PC-3 (cell line): ENCODE data around the gene CCNI2. TPM values are rescaled to one million over a fixed set of nuclear protein-coding genes. Genes with fewer than 3 reads are reported as not detected.

Source experiments
- ATAC-seq: fragments of 200-7000 bp; cut with Tn5 transposase; 2 replicates; pipeline ENCODE4 v1.9.1; 2020; ENCODE audit warnings: mild to moderate bottlenecking, moderate library complexity
- BruUV-seq: library from RNA; stranded (reverse); fragments of 400-500 nt; replicated peaks from 2 replicates; lab custom pipeline; 2021; lab: Mats Ljungman, UMichigan
- CTCF ChIA-PET: fragments of 300-600 bp; sonication (Branson Sonifier 250); formaldehyde crosslinking; loops from one replicate; lab custom pipeline; 2022; ENCODE audit warnings: antibody characterized with exemption; lab: Charles Lee
- POLR2A ChIA-PET: fragments of 300-600 bp; sonication (Branson Sonifier 250); formaldehyde crosslinking; loops from one replicate; lab custom pipeline; 2022; ENCODE audit warnings: antibody characterized with exemption; ENCODE audit not compliant: unreplicated experiment; lab: Charles Lee
- DNase-seq: peaks from one replicate; pipeline ENCODE4 v3.0.0-alpha.2; 2015
- H2AFZ ChIP-seq: fragments of 300-600 bp; sonication (generic); 2 replicates; pipeline ENCODE4 v1.6.0; 2016; ENCODE audit warnings: antibody characterized with exemption, low read length
- H3F3A ChIP-seq: fragments of 300-600 bp; sonication (generic); one replicate; pipeline ENCODE4 v1.6.0; 2017; ENCODE audit warnings: antibody characterized with exemption, low read length, control low read depth, mild to moderate bottlenecking; ENCODE audit not compliant: unreplicated experiment
- H3K27ac ChIP-seq: fragments of 300-600 bp; sonication (generic); 2 replicates; pipeline ENCODE4 v1.5.1; 2016; ENCODE audit warnings: mild to moderate bottlenecking, low read length
- H3K27me3 ChIP-seq: fragments of 300-600 bp; sonication (generic); 2 replicates; pipeline ENCODE4 v1.6.1; 2016; ENCODE audit warnings: low read length, mixed read lengths
- H3K36me3 ChIP-seq: fragments of 300-600 bp; sonication (generic); 2 replicates; pipeline ENCODE4 v1.6.1; 2016; ENCODE audit warnings: low read depth, mixed run types, low read length, mixed read lengths
- H3K4me1 ChIP-seq: fragments of 300-600 bp; sonication (generic); 2 replicates; pipeline ENCODE4 v1.5.1; 2016; ENCODE audit warnings: low read length; ENCODE audit not compliant: insufficient read depth
- H3K4me2 ChIP-seq: fragments of 300-600 bp; sonication (generic); 2 replicates; pipeline ENCODE4 v1.6.0; 2016; ENCODE audit warnings: low read length
- H3K4me3 ChIP-seq: fragments of 300-600 bp; sonication (generic); 2 replicates; pipeline ENCODE4 v1.5.1; 2016; ENCODE audit warnings: mild to moderate bottlenecking, low read length, mixed read lengths
- H3K79me2 ChIP-seq: fragments of 300-600 bp; sonication (generic); 2 replicates; pipeline ENCODE4 v1.6.1; 2017; ENCODE audit warnings: low read length, mixed read lengths
- H3K9ac ChIP-seq: fragments of 300-600 bp; sonication (generic); 2 replicates; pipeline ENCODE4 v1.6.0; 2016; ENCODE audit warnings: mild to moderate bottlenecking, low read length
- H3K9me2 ChIP-seq: fragments of 300-600 bp; sonication (generic); replicated peaks from 2 replicates; pipeline ENCODE4 v1.6.1; 2016; ENCODE audit warnings: mixed run types, low read length, mixed read lengths
- H3K9me3 ChIP-seq: fragments of 300-600 bp; sonication (generic); 2 replicates; pipeline ENCODE4 v1.6.1; 2016; ENCODE audit warnings: low read length, mixed read lengths
- H4K20me1 ChIP-seq: fragments of 300-600 bp; sonication (generic); 2 replicates; pipeline ENCODE4 v1.6.1; 2016; ENCODE audit warnings: low read length, mixed read lengths
- CTCF ChIP-seq: fragments of 300-600 bp; sonication (generic); conservative IDR thresholded peaks from 2 replicates; pipeline ENCODE4 v1.5.1; 2017; ENCODE audit warnings: antibody characterized with exemption, low read depth, mild to moderate bottlenecking, low read length
- EZH2 ChIP-seq: fragments of 300-600 bp; sonication (generic); IDR thresholded peaks from one replicate; pipeline ENCODE4 v1.6.1; 2017; ENCODE audit warnings: antibody characterized with exemption, mild to moderate bottlenecking, low read length; ENCODE audit not compliant: unreplicated experiment
- EZH2phosphoT487 ChIP-seq: fragments of 300-600 bp; sonication (generic); IDR thresholded peaks from 2 replicates; pipeline ENCODE4 v1.6.1; 2018; ENCODE audit warnings: mild to moderate bottlenecking, antibody characterized with exemption, low read length, borderline replicate concordance
- intact Hi-C: fragments of 100-400 bp; cut with micrococcal nuclease; formaldehyde crosslinking; loops from 2 replicates; pipeline ENCODE4 v1.9.0; 2023
- total RNA-seq: library from RNA; depleted of rRNA; stranded (reverse); fragments of >200 nt; gene quantifications from 2 replicates; pipeline ENCODE4 v1.2.3, GENCODE V29; 2014

Gene CCNI2
- total RNA-seq, 1 experiment from 2014 or later: not detected

DNA sequence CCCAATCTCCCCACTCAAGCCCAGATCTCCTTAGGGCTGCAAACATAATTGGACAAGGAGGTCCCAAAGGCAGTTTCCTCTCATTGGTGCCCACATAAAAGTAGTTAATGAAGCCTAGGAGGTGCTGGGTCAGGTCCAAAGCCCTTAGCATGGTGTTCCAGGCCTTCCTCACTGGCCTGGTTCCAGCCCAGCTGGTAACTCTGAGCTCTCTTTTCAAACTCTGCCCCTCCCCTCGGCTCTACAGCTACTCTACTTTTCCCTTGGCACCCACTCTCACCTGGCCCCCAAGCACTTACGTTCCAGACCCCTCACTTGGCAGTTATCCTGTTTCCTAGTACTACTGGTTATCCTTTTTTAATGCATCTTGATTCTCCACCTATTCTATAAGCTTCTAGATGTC is 19.9 kb downstream of the CCNI2 start:
- Histone ChIP-seq H3K9me3 (no peaks in the 10 kb centered on the region), H3K4me1 (no peaks in the 10 kb centered on the region), H3K4me3 (no peak overlapping the region), H3K36me3 (no peaks in the 10 kb centered on the region), H3K27ac (no peak overlapping the region), H3K79me2 (peaks cover 23% of the 10 kb centered on the region), H3K27me3 (no peaks in the 10 kb centered on the region), H3F3A (no peaks in the 10 kb centered on the region), H3K9me2 (no peaks in the 10 kb centered on the region), H4K20me1 (no peaks in the 10 kb centered on the region), H2AFZ (no peak overlapping the region), H3K4me2 (no peak overlapping the region), H3K9ac (no peak overlapping the region)
- DNase-seq (no peak), ATAC-seq (no peak)
- BruUV-seq: no TSS peak
- CTCF ChIA-PET: interaction anchor here (0.6 to 0.7 kb wide), 2 partner anchors 15 to 529 kb away, joined by 3 to 5 read pairs; no protein-coding TSS in a partner anchor
- TF ChIP-seq EZH2phosphoT487 (no peak), CTCF (no peak), EZH2 (no peak)
- POLR2A ChIA-PET: no interaction called here
- intact Hi-C loops: no loop called here

DNA sequence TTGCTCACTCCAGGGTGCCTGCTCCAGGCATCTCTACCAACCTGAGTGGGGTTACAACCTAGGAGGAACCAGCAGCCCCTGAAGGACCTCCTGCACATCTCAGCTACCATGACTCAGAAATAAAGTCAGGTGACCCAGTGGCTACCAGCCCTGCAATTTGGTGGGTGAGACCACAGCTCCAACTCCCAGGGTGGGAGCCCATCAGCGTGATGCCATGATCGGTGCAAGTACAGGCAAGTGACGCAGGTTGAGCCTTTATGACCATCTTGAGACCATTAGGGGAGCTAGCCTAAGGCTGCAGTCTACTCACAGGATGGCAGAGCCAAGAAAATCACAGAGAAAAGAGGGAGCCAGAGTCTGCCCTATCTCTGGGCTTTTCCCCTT is 21.3 kb downstream of the CCNI2 start:
- DNase-seq (no peak), ATAC-seq (no peak)
- BruUV-seq: no TSS peak
- Histone ChIP-seq H3F3A (no peaks in the 10 kb centered on the region), H3K9ac (no peak overlapping the region), H3K79me2 (peaks cover 28% of the 10 kb centered on the region), H4K20me1 (no peaks in the 10 kb centered on the region), H3K4me3 (no peak overlapping the region), H3K27ac (no peak overlapping the region), H2AFZ (no peak overlapping the region), H3K36me3 (no peaks in the 10 kb centered on the region), H3K27me3 (no peaks in the 10 kb centered on the region), H3K9me3 (no peaks in the 10 kb centered on the region), H3K4me2 (no peak overlapping the region), H3K9me2 (no peaks in the 10 kb centered on the region), H3K4me1 (no peaks in the 10 kb centered on the region)
- ChIA-PET POLR2A (no interaction called here), CTCF (no interaction called here)
- intact Hi-C loops: no loop called here
- TF ChIP-seq EZH2phosphoT487: no peak
- no peak for TF ChIP-seq EZH2

- CTCF ChIA-PET: no interaction called here
- ATAC-seq: no peak
- no peak overlapping the region for H2AFZ ChIP-seq
These were observed 23.4 kb downstream of the CCNI2 start for GRCh38 chr5:132770476-132771159.

More at GRCh38 chr5:132770476-132771159, 23.4 kb downstream of the CCNI2 start:
- no peak for DNase-seq
- no peak overlapping the region for H3K4me2 ChIP-seq
- H3K9me2 ChIP-seq: no peaks in the 10 kb centered on the region
- no peak overlapping the region for H3K27ac ChIP-seq
- POLR2A ChIA-PET: no interaction called here
- H3K4me1 ChIP-seq: peaks cover 3% of the 10 kb centered on the region
- no TSS peak for BruUV-seq
- H4K20me1 ChIP-seq: no peaks in the 10 kb centered on the region
- H3F3A ChIP-seq: no peaks in the 10 kb centered on the region
- H3K9me3 ChIP-seq: no peaks in the 10 kb centered on the region
- no peak overlapping the region for H3K9ac ChIP-seq
- no peaks in the 10 kb centered on the region for H3K36me3 ChIP-seq
- no peaks in the 10 kb centered on the region for H3K27me3 ChIP-seq
- intact Hi-C loops: no loop called here
- H3K4me3 ChIP-seq: no peak overlapping the region
- no peak for TF ChIP-seq EZH2
- TF ChIP-seq CTCF: no peak
- TF ChIP-seq EZH2phosphoT487: no peak
- peaks cover 46% of the 10 kb centered on the region for H3K79me2 ChIP-seq
